HCT116 (cell line): Measurements from ENCODE around the gene RAD9A. TPM values are rescaled to one million over a fixed set of nuclear protein-coding genes. Genes with fewer than 3 reads are reported as not detected.
A peak's percentile ranks its signal among the peaks of the same experiment; 100 is the strongest.

ENCODE experiments used
- ATAC-seq: fragments of 200-7000 bp; cut with Tn5 transposase; 2 replicates; pipeline ENCODE4 v1.9.1; 2020; ENCODE audit warnings: mild to moderate bottlenecking, moderate library complexity
- BruUV-seq: library from RNA; stranded (reverse); fragments of 400-500 nt; replicated peaks from 2 replicates; lab custom pipeline; 2021; lab: Mats Ljungman, UMichigan
- CTCF ChIA-PET: fragments of 300-600 bp; sonication (Branson Sonifier 250); formaldehyde crosslinking; loops from one replicate; lab custom pipeline; 2021; ENCODE audit warnings: antibody characterized with exemption; lab: Charles Lee
- POLR2A ChIA-PET: fragments of 300-600, 350-600 bp; sonication (Branson Sonifier 250); formaldehyde crosslinking; loops from one replicate; lab custom pipeline; 2021; ENCODE audit warnings: antibody characterized with exemption; lab: Charles Lee
- RAD21 ChIA-PET, 2 experiments: fragments of 300-600 bp; sonication (Branson Sonifier 250); formaldehyde crosslinking; loops; one replicate each; lab custom pipeline; 2023; ENCODE audit warnings: low total read pairs in 2 of 2; ENCODE audit not compliant: uncharacterized antibody in 2 of 2, unreplicated experiment in 2 of 2, low non-redundant PET in 1 of 2; lab: Charles Lee
- DNase-seq: peaks from one replicate; pipeline ENCODE4 v3.0.0-alpha.2; 2010; ENCODE audit warnings: low read depth, low spot score
- H2AFZ ChIP-seq: fragments of 200-600 bp; shearing (Covaris generic), sonication (generic); 2 replicates; pipeline ENCODE4 v1.6.1; 2017; ENCODE audit warnings: low read depth, mixed run types, mixed read lengths, antibody characterized with exemption, low read length; ENCODE audit not compliant: poor library complexity, severe bottlenecking
- H3K27ac ChIP-seq: 2 replicates; pipeline ENCODE4 v1.5.1; 2012; ENCODE audit warnings: low read depth, low read length
- H3K27me3 ChIP-seq: fragments of 200-600 bp; sonication (generic); 2 replicates; pipeline ENCODE4 v1.6.1; 2016; ENCODE audit warnings: mixed run types, low read length, mixed read lengths; ENCODE audit not compliant: insufficient read depth
- H3K36me3 ChIP-seq, 2 experiments: fragments of 200-500 bp in 1 of 2; fragments of 200-600 bp in 1 of 2; sonication (Bioruptor generic) in 1 of 2; sonication (generic) in 1 of 2; 2 replicates each; pipeline versions ENCODE4 v1.5.1 to v1.6.1; 2014 to 2016; ENCODE audit warnings: low read length in 2 of 2, inconsistent platforms in 1 of 2, mixed read lengths in 1 of 2, mixed run types in 1 of 2; ENCODE audit not compliant: insufficient read depth in 2 of 2, control insufficient read depth in 1 of 2
- H3K4me1 ChIP-seq, 2 experiments: fragments of 200-600 bp in 1 of 2; sonication (generic) in 1 of 2; 2 replicates each; pipeline versions ENCODE4 v1.5.1 to v1.6.1; 2012 to 2017; ENCODE audit warnings: low read length in 2 of 2, inconsistent platforms in 1 of 2, mild to moderate bottlenecking in 1 of 2, mixed read lengths in 1 of 2, mixed run types in 1 of 2, moderate library complexity in 1 of 2; ENCODE audit not compliant: insufficient read depth in 2 of 2, control insufficient read depth in 1 of 2
- H3K4me2 ChIP-seq: fragments of 200-600 bp; sonication (generic); 2 replicates; pipeline ENCODE4 v1.6.1; 2017; ENCODE audit warnings: mixed run types, low read length, mixed read lengths
- H3K4me3 ChIP-seq, 2 experiments: fragments of 200-600 bp in 1 of 2; sonication (generic) in 1 of 2; replicated peaks in 1 of 2; 2 replicates each; pipeline ENCODE4 v1.5.1; 2011 to 2016; ENCODE audit warnings: low read length in 2 of 2, control low read depth in 1 of 2, low read depth in 1 of 2, mild to moderate bottlenecking in 1 of 2, mixed read lengths in 1 of 2, mixed run types in 1 of 2
- H3K79me2 ChIP-seq: fragments of 200-600 bp; sonication (generic); 2 replicates; pipeline ENCODE4 v1.6.1; 2017; ENCODE audit warnings: mild to moderate bottlenecking, mixed run types, low read length, moderate library complexity, mixed read lengths; ENCODE audit not compliant: insufficient read depth
- H3K9ac ChIP-seq: fragments of 200-600 bp; sonication (generic); 2 replicates; pipeline ENCODE4 v1.6.1; 2016; ENCODE audit warnings: low read length, mixed read lengths
- H3K9me2 ChIP-seq: fragments of 200-600 bp; sonication (generic), shearing (Covaris generic); 2 replicates; pipeline ENCODE4 v1.6.1; 2017; ENCODE audit warnings: mixed run types, mild to moderate bottlenecking, moderate library complexity; ENCODE audit not compliant: insufficient read depth
- H3K9me3 ChIP-seq, 2 experiments: fragments of 200-500 bp in 1 of 2; fragments of 200-600 bp in 1 of 2; sonication (Bioruptor generic) in 1 of 2; sonication (generic) in 1 of 2; 2 replicates each; pipeline ENCODE4 v1.6.1; 2014 to 2017; ENCODE audit warnings: low read length in 2 of 2, mixed read lengths in 2 of 2, inconsistent platforms in 1 of 2, low read depth in 1 of 2, mild to moderate bottlenecking in 1 of 2, mixed run types in 1 of 2, moderate library complexity in 1 of 2; ENCODE audit not compliant: control insufficient read depth in 1 of 2, insufficient read depth in 1 of 2
- H4K20me1 ChIP-seq: fragments of 200-600 bp; sonication (generic), shearing (Covaris generic); 2 replicates; pipeline ENCODE4 v1.6.1; 2017; ENCODE audit warnings: mixed run types, mild to moderate bottlenecking, moderate library complexity; ENCODE audit not compliant: insufficient read depth
- CTCF ChIP-seq, 3 experiments: fragments of 200-600 bp in 1 of 3; sonication (generic) in 1 of 3; IDR thresholded peaks in 2 of 3; conservative IDR thresholded peaks in 1 of 3; 2 replicates each; pipeline ENCODE4 v1.5.1; 2012 to 2017; ENCODE audit warnings: low read depth in 2 of 3, low read length in 2 of 3, antibody characterized with exemption in 1 of 3, borderline replicate concordance in 1 of 3, control low read depth in 1 of 3, mild to moderate bottlenecking in 1 of 3, mixed read lengths in 1 of 3, mixed run types in 1 of 3, moderate library complexity in 1 of 3; ENCODE audit not compliant: insufficient read depth in 1 of 3
- FOSL1 ChIP-seq: IDR thresholded peaks from 2 replicates; pipeline ENCODE4 v1.6.1; 2012; ENCODE audit warnings: low read depth
- JUND ChIP-seq: IDR thresholded peaks from 2 replicates; pipeline ENCODE4 v1.6.1; 2012
- POLR2AphosphoS5 ChIP-seq: IDR thresholded peaks from 2 replicates; pipeline ENCODE4 v1.6.1; 2011; ENCODE audit warnings: mild to moderate bottlenecking, low read depth, low read length, moderate library complexity
- REST ChIP-seq: IDR thresholded peaks from 2 replicates; pipeline ENCODE4 v1.6.1; 2012; ENCODE audit warnings: low read depth
- SP1 ChIP-seq: IDR thresholded peaks from 2 replicates; pipeline ENCODE4 v1.6.1; 2012; ENCODE audit warnings: low read depth
- SRF ChIP-seq: IDR thresholded peaks from 2 replicates; pipeline ENCODE4 v1.6.1; 2012; ENCODE audit warnings: low read depth
- TCF7L2 ChIP-seq: IDR thresholded peaks from 2 replicates; pipeline ENCODE4 v1.7.0; 2011; ENCODE audit warnings: borderline replicate concordance, inconsistent platforms; ENCODE audit not compliant: insufficient read depth, insufficient read length; ENCODE audit errors: extremely low read depth
- ZBTB33 ChIP-seq: IDR thresholded peaks from 2 replicates; pipeline ENCODE4 v1.6.1; 2011; ENCODE audit warnings: mild to moderate bottlenecking, low read length, moderate library complexity; ENCODE audit not compliant: insufficient replicate concordance; ENCODE audit errors: extremely low read depth
- ZFX ChIP-seq: fragments of 450-650 bp; IDR thresholded peaks from 2 replicates; pipeline ENCODE4 v1.6.1; 2017
- ZNF274 ChIP-seq: fragments of 200-500 bp; sonication (Bioruptor generic); IDR thresholded peaks from 2 replicates; pipeline ENCODE4 v1.6.1; 2014; ENCODE audit warnings: mild to moderate bottlenecking, low read depth, low read length, inconsistent platforms
- intact Hi-C: fragments of 100-400 bp; cut with micrococcal nuclease; formaldehyde crosslinking; loops from 2 replicates; pipeline ENCODE4 v1.10.0; 2022
- total RNA-seq: library from RNA; stranded (reverse); gene quantifications from one replicate; pipeline ENCODE4 v1.2.1, GENCODE V29; 2021; ENCODE audit not compliant: unreplicated experiment

Gene RAD9A
- total RNA-seq, 1 experiment from 2014 or later: 49.8 TPM

GRCh38 chr11:67379061-67380058, 12.4 kb upstream of the RAD9A start:
- Histone ChIP-seq H3K4me1 (peaks cover 72 to 84% of the 10 kb centered on the region in 2 experiments), H3K27me3 (no peaks in the 10 kb centered on the region), H3K4me3 (peak overlapping the region in 1 of 2 experiments; percentile 45; a peak in 3 of 4 replicates), H4K20me1 (no peaks in the 10 kb centered on the region), H2AFZ (no peak overlapping the region), H3K79me2 (no peaks in the 10 kb centered on the region), H3K4me2 (peak overlapping the region; percentile 88), H3K27ac (peak overlapping the region; percentile 70), H3K9ac (peak overlapping the region; percentile 69), H3K9me3 (no peaks in the 10 kb centered on the region), H3K36me3 (no peaks in the 10 kb centered on the region), H3K9me2 (no peaks in the 10 kb centered on the region)
- DNase-seq: no peak
- ChIA-PET CTCF (interaction anchor here (0.8 to 15.5 kb wide), 7 partner anchors 10 to 357 kb away, joined by 3 to 456 read pairs (median 11); partner anchors contain the start of genes POLD4 and RAD9A), RAD21 (interaction anchor here (1.0 to 5.0 kb wide), 3 partner anchors 22 to 34 kb away, joined by 3 to 76 read pairs (median 44); partner anchors contain the start of gene POLD4 (in 1 of the 2)), POLR2A (interaction anchor here (1.8 to 15.1 kb wide), 2 partner anchors 12 to 25 kb away, joined by 4 to 210 read pairs; partner anchors contain the start of genes POLD4 and RAD9A)
- TF ChIP-seq ZFX: peak; percentile 44; the same call in 1 of the 2 replicates
- no peak for TF ChIP-seq CTCF (IDR thresholded peaks at IDR 0.05 in 2 of 3, conservative IDR thresholded peaks at IDR 0.05 in 1 of 3; ENCODE audit: borderline replicate concordance in 1 of 3, insufficient read depth in 1 of 3, low read depth in 2 of 3, low read length in 2 of 3)
- TF ChIP-seq POLR2AphosphoS5: peak; percentile 67
- no peak for TF ChIP-seq SP1
- no peak for TF ChIP-seq ZBTB33
- no peak for TF ChIP-seq FOSL1
- no peak for TF ChIP-seq ZNF274
- no peak for TF ChIP-seq SRF
- TF ChIP-seq JUND: no peak
- no peak for TF ChIP-seq TCF7L2
- no peak for TF ChIP-seq REST
- peak; percentile 54 for ATAC-seq
- TSS peak; percentile 89 for BruUV-seq
- intact Hi-C loops: no loop called here
